ENCODE measurements around the gene EHD2.
"Not testable (repeated sequence)": the region's sequence is repeated elsewhere in the genome, so short reads cannot be mapped to it uniquely, and the experiment has no call there.

EHD2 gene

GRCh38 chr19:47713046-47714021 lies at the start of gene EHD2:
Gene EHD2 (plus strand): TSS chr19:47713422. CDS start chr19:47716613, 3,191 bp downstream.
- peak within 1 kb of the TSS; percentile 80 for H3K4me3 ChIP-seq (ENCODE audit: low read depth, low read length)

GRCh38 chr19:47663435-47663910 lies 49.7 kb upstream of the EHD2 start:
- Histone ChIP-seq H3K27ac (ENCODE audit: low read depth, low read length) (no peak overlapping the region), H3K4me1 (ENCODE audit: control insufficient read depth, insufficient read depth, low read length) (peaks cover 15% of the 10 kb centered on the region), H3K27me3 (ENCODE audit: control insufficient read depth, insufficient read depth, low read length) (no peaks in the 10 kb centered on the region), H3K4me3 (ENCODE audit: low read depth, low read length) (no peak overlapping the region), H3K9me3 (ENCODE audit: control insufficient read depth, insufficient read depth, low read depth, low read length) (no peaks in the 10 kb centered on the region), H3K36me3 (ENCODE audit: control insufficient read depth, insufficient read depth, low read length) (no peaks in the 10 kb centered on the region; the same call in 1 of the 2 replicates), H3K9ac (ENCODE audit: low read length) (no peak overlapping the region)

More at GRCh38 chr19:47713046-47714021, at the start of gene EHD2:
- peaks cover 12% of the 10 kb centered on the region; the same call in 1 of the 2 replicates for H3K36me3 ChIP-seq (ENCODE audit: control insufficient read depth, insufficient read depth, low read length)
- H3K4me1 ChIP-seq (ENCODE audit: control insufficient read depth, insufficient read depth, low read length) = 0 out of 2 replicates have a peak, but pooled peaks cover 5% of the 10 kb centered on the region
- H3K9me3 ChIP-seq (ENCODE audit: control insufficient read depth, insufficient read depth, low read depth, low read length) = peaks cover 8% of the 10 kb centered on the region
- no peaks in the 10 kb centered on the region for H3K27me3 ChIP-seq (ENCODE audit: control insufficient read depth, insufficient read depth, low read length)
- peak within 1 kb of the TSS; percentile 77 for H3K9ac ChIP-seq (ENCODE audit: low read length)
- H3K27ac ChIP-seq (ENCODE audit: low read depth, low read length) = no peak within 1 kb of the TSS

DNA sequence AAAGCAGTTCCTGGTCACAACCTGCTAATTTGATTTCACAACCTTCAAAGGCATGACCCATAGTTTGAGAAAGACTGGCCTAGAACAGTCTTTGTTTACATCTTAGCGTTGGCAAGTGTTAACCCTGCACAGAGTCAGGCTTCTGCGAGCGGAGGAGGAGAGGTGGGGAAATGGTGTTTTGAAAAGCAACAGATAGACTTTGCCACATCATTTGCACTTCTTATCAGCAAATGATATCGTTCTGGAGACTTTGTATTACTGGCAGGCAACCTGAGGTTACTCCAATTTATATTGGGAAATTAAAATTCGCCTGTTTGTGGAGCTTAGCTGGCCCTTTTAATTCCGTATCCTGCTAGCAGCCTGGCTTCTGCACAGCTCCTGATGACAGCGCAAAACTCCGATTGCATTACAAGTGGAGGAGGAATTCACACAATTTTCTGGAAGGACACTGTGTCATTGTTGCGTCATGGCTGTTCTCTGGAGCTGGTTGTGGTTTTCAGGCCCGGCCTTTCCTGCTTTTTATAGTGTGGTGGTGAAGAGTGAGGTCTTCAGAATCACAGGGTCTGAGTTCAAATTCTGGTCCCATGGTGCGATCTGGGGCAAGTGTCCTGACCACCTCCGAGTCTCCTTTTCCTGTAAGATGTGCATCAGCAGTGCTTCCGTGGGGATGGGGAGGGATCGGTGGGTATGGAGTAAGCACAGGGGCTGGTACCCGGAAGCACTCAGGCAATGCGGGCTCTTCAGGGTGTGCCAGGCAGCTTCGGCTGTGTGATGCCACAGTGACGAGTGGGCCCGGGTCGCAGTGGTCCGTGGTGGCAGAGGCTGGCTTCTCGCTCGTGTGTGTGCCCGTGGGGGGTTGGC lies 49.1 kb upstream of the EHD2 start:
- Histone ChIP-seq H3K36me3 (ENCODE audit: control insufficient read depth, insufficient read depth, low read length) (no peaks in the 10 kb centered on the region; the same call in 1 of the 2 replicates), H3K4me1 (ENCODE audit: control insufficient read depth, insufficient read depth, low read length) (peaks cover 15% of the 10 kb centered on the region), H3K27ac (ENCODE audit: low read depth, low read length) (no peak overlapping the region), H3K4me3 (ENCODE audit: low read depth, low read length) (no peak overlapping the region), H3K9me3 (ENCODE audit: control insufficient read depth, insufficient read depth, low read depth, low read length) (no peaks in the 10 kb centered on the region), H3K27me3 (ENCODE audit: control insufficient read depth, insufficient read depth, low read length) (no peaks in the 10 kb centered on the region), H3K9ac (ENCODE audit: low read length) (no peak overlapping the region)

DNA sequence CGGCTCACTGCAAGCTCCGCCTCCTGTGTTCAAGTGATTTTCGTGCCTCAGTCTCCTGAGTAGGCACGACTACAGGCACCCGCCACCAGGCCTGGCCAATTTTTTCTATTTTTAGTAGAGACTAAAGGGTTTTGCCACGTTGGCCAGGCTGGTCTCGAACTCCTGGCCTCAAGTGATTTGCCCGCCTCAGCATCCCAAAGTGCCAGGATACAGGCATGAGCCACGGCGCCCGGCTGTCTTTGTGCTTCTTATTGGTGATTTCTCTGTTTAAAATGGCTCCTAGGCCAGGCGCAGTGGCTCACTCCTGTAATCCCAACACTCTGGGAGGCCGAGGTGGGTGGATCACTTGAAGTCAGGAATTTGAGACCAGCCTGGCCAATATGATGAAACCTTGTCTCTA lies 44.7 kb upstream of the EHD2 start:
- not testable (repeated sequence) for H3K9me3 ChIP-seq (ENCODE audit: control insufficient read depth, insufficient read depth, low read depth, low read length); H3K9ac ChIP-seq (ENCODE audit: low read length); H3K4me3 ChIP-seq (ENCODE audit: low read depth, low read length); H3K27me3 ChIP-seq (ENCODE audit: control insufficient read depth, insufficient read depth, low read length); H3K27ac ChIP-seq (ENCODE audit: low read depth, low read length)
- Histone ChIP-seq H3K4me1 (ENCODE audit: control insufficient read depth, insufficient read depth, low read length) (peaks cover 14% of the 10 kb centered on the region), H3K36me3 (ENCODE audit: control insufficient read depth, insufficient read depth, low read length) (peaks cover 23% of the 10 kb centered on the region)

GRCh38 chr19:47670736-47671135 lies 42.5 kb upstream of the EHD2 start:
- peaks cover 8% of the 10 kb centered on the region for H3K4me1 ChIP-seq (ENCODE audit: control insufficient read depth, insufficient read depth, low read length)
- H3K27ac ChIP-seq (ENCODE audit: low read depth, low read length) = no peak overlapping the region
- no peak overlapping the region for H3K4me3 ChIP-seq (ENCODE audit: low read depth, low read length)
- H3K9ac ChIP-seq (ENCODE audit: low read length) = no peak overlapping the region
- H3K27me3 ChIP-seq (ENCODE audit: control insufficient read depth, insufficient read depth, low read length) = no peaks in the 10 kb centered on the region
- no peaks in the 10 kb centered on the region for H3K9me3 ChIP-seq (ENCODE audit: control insufficient read depth, insufficient read depth, low read depth, low read length)
- peaks cover 45% of the 10 kb centered on the region for H3K36me3 ChIP-seq (ENCODE audit: control insufficient read depth, insufficient read depth, low read length)

GRCh38 chr19:47671499-47671898 lies 41.7 kb upstream of the EHD2 start:
- Histone ChIP-seq H3K27ac (ENCODE audit: low read depth, low read length) (no peak overlapping the region), H3K36me3 (ENCODE audit: control insufficient read depth, insufficient read depth, low read length) (peaks cover 51% of the 10 kb centered on the region), H3K27me3 (ENCODE audit: control insufficient read depth, insufficient read depth, low read length) (no peaks in the 10 kb centered on the region), H3K9me3 (ENCODE audit: control insufficient read depth, insufficient read depth, low read depth, low read length) (no peaks in the 10 kb centered on the region), H3K4me1 (ENCODE audit: control insufficient read depth, insufficient read depth, low read length) (peaks cover 8% of the 10 kb centered on the region), H3K4me3 (ENCODE audit: low read depth, low read length) (no peak overlapping the region), H3K9ac (ENCODE audit: low read length) (no peak overlapping the region)

GRCh38 chr19:47673426-47673825 lies 39.8 kb upstream of the EHD2 start:
- H3K4me3 ChIP-seq (ENCODE audit: low read depth, low read length) = no peak overlapping the region
- no peak overlapping the region for H3K9ac ChIP-seq (ENCODE audit: low read length)
- no peaks in the 10 kb centered on the region for H3K4me1 ChIP-seq (ENCODE audit: control insufficient read depth, insufficient read depth, low read length)
- H3K27ac ChIP-seq (ENCODE audit: low read depth, low read length) = no peak overlapping the region
- peaks cover 66% of the 10 kb centered on the region for H3K36me3 ChIP-seq (ENCODE audit: control insufficient read depth, insufficient read depth, low read length)
- H3K9me3 ChIP-seq (ENCODE audit: control insufficient read depth, insufficient read depth, low read depth, low read length) = no peaks in the 10 kb centered on the region
- H3K27me3 ChIP-seq (ENCODE audit: control insufficient read depth, insufficient read depth, low read length) = no peaks in the 10 kb centered on the region

DNA sequence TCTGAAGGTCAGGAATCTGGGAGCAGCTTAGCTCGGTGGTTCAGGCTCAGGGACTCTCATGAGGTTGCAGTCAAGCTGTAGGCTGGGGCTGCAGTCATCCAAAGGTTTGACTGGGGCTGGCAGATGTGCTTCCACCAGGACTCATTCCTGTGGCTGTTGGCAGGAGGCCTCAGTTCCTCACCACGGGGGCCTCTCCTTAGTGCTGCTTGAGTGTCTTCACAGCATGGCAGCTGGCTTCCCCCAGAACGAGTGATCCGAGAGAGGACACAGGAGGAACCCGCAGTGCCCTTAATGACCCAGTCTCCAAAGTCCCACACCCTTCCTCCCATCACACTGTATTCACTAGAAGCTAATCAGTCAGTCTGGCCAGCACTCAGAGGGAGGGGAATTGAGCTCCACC lies 38.7 kb upstream of the EHD2 start:
- Histone ChIP-seq H3K9ac (ENCODE audit: low read length) (no peak overlapping the region), H3K4me1 (ENCODE audit: control insufficient read depth, insufficient read depth, low read length) (no peaks in the 10 kb centered on the region), H3K36me3 (ENCODE audit: control insufficient read depth, insufficient read depth, low read length) (peaks cover 71% of the 10 kb centered on the region), H3K9me3 (ENCODE audit: control insufficient read depth, insufficient read depth, low read depth, low read length) (no peaks in the 10 kb centered on the region), H3K27ac (ENCODE audit: low read depth, low read length) (no peak overlapping the region), H3K4me3 (ENCODE audit: low read depth, low read length) (no peak overlapping the region), H3K27me3 (ENCODE audit: control insufficient read depth, insufficient read depth, low read length) (no peaks in the 10 kb centered on the region)

DNA sequence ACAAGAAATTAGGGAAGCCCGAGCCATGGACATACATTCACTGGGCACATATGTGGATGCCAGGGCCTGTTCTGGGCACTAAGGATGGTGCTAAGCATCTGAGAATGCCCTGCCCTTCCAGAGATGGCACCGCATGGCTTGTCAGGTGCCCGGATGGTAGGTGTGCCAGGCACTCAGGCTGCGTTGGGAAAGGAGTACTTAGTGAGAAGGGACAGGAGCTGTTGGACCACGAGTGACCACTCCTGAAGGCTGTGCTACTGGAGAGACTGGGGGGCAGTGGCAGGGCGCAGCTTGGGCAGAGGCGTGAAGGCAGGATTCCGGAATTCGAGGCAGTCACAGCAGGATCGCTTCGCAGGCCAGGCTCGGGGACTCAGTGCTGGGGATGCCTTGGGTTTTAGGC lies 38.0 kb upstream of the EHD2 start:
- Histone ChIP-seq H3K36me3 (ENCODE audit: control insufficient read depth, insufficient read depth, low read length) (peaks cover 73% of the 10 kb centered on the region), H3K27me3 (ENCODE audit: control insufficient read depth, insufficient read depth, low read length) (no peaks in the 10 kb centered on the region), H3K4me3 (ENCODE audit: low read depth, low read length) (no peak overlapping the region), H3K9me3 (ENCODE audit: control insufficient read depth, insufficient read depth, low read depth, low read length) (no peaks in the 10 kb centered on the region), H3K27ac (ENCODE audit: low read depth, low read length) (no peak overlapping the region), H3K4me1 (ENCODE audit: control insufficient read depth, insufficient read depth, low read length) (no peaks in the 10 kb centered on the region), H3K9ac (ENCODE audit: low read length) (no peak overlapping the region)

DNA sequence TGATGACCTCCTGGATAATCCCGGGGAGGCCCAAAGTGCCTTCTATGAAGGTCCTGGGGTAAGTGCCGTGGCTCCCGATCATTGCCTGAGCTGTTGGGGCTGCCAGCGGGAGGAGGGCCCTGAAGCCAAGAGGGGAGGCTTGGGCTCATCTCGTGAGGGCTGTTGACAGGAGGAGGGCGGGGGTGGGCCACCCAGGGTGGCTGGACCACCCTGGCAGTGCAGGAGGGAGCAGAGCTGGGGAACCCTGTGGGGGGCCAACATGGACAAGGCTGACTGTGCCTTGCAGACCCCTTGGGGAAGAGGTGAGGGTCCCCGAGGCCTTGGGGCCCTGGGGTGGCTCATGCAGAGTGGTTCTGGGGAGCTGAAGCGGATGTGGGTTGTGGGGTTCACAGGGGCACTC lies 37.4 kb upstream of the EHD2 start:
- Histone ChIP-seq H3K27me3 (ENCODE audit: control insufficient read depth, insufficient read depth, low read length) (no peaks in the 10 kb centered on the region), H3K4me1 (ENCODE audit: control insufficient read depth, insufficient read depth, low read length) (no peaks in the 10 kb centered on the region), H3K9ac (ENCODE audit: low read length) (no peak overlapping the region), H3K27ac (ENCODE audit: low read depth, low read length) (no peak overlapping the region), H3K9me3 (ENCODE audit: control insufficient read depth, insufficient read depth, low read depth, low read length) (no peaks in the 10 kb centered on the region), H3K4me3 (ENCODE audit: low read depth, low read length) (no peak overlapping the region), H3K36me3 (ENCODE audit: control insufficient read depth, insufficient read depth, low read length) (peaks cover 71% of the 10 kb centered on the region)

All from HUES6 (cell line).